DOHH2 (cell line): Measurements from ENCODE around the gene PPP3R2.

Source experiments
- CTCF ChIP-seq: fragments of 200-600 bp; sonication (generic); IDR thresholded peaks from one replicate; pipeline ENCODE4 v1.5.1; 2014; ENCODE audit warnings: antibody characterized with exemption, mild to moderate bottlenecking, low read depth, low read length; ENCODE audit not compliant: poor library complexity, severe bottlenecking
- EZH2phosphoT487 ChIP-seq: fragments of 200-600 bp; sonication (generic); IDR thresholded peaks from 2 replicates; pipeline ENCODE4 v1.6.1; 2017; ENCODE audit warnings: borderline replicate concordance, mild to moderate bottlenecking, antibody characterized with exemption, low read length, moderate library complexity, mixed read lengths

DNA sequence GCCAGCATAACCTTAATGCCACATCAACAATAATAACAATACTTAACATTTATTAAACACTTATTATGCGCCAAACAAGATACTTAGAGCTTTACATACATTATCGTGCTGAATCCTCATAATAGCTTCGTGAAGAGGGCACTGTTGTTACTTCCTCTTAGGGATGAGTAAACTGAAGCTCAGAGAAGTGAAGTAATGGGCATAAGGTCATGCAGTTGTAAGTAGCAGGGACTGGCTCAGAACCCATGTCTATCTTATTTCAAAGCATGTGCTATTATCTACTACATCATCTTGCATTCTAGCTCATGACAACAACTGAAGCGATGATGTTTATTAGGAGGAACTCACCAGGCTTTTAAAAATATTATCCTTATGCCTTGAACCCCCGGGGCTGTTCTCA lies 34.9 kb upstream of the PPP3R2 start:
- TF ChIP-seq CTCF = no peak
- no peak for TF ChIP-seq EZH2phosphoT487
